ENCODE data around the gene RELN.

RELN gene

DNA sequence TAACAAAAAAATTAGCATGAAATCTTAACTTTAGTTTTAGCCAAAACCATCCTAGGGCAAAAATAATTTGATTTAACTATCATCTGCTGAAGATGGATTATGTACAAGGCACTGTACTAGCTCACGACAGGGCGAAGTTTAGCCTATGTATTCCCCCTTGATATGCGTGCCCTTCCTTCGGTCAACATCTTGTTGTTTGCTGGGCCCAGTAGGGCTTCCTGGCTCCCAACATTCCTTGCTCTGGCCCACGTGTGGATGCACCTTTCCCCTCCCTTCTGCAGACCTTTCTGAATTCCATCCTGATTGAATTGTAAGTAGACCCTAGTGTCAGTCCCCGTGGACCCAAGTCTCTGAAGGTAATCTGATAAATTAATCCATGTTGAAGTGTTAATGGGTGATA is 212.0 kb downstream of the RELN start:
- DNase-seq = no peak

DNA sequence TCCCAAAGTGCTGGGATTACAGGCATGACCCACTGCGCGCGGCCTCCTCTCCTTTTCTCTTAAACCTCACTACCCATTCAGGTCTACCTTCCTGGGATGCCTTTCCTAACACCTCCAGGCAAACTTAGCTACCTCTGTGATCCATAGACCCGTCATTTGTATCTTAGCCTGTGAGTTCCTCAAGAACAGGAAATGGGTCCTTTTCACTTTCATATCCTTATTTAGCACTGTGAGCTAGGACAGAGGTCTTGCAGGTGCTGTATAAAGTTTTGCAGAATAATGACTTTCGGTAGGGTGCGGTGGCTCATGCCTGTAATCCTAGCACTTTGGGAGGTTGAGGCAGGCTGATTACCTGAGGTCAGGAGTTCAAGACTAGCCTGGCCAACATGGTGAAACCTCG is 215.7 kb downstream of the RELN start:
- DNase-seq = no peak

DNA sequence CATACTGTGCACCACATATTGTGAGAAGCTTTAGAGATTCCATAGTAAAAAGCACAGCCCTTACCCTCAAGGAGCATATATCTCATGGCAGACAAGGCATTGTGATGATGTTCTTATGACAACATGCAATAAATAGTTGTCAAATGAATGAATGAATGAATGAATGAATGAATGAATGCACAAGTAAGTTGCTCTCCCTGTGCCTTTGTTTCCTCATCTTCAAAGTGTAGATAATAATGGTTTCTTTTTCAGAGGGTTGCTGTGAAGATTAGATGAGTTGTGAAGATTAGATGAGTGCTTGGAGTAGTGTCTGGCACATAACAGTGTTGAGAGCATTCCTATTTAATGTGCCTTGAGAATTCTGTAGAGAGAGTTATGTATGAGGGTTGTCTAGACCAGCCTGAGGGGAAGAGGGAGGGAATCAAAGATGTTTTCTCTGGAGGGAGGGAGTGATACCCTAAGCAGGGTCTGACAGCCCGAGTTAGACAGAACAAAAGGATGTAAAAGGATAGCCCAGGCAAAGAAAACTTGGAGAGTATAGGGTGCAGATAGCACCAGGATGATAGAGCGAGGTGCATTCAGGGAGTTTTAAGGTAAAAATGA is 217.2 kb downstream of the RELN start:
- no peak for DNase-seq

DNA sequence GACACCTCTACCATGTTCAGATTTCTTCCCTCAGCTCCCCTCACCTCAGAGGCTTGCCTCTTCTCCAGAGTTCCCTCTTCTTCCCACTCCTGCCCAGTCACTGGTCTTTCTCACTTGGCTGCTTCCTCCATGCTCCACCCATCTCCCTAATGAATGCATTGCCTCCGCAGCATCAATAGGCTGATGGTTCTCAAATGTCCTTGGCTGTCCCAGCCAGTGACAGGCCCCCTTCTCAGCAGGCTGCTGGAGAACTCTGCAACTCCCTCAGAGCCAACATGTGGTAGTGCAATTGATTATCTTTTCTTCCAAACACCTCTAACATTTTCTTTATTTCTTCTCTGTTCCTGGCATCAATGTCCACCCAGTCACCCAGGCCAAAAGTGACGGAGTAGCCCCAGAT is 218.2 kb downstream of the RELN start:
- DNase-seq = no peak

DNA sequence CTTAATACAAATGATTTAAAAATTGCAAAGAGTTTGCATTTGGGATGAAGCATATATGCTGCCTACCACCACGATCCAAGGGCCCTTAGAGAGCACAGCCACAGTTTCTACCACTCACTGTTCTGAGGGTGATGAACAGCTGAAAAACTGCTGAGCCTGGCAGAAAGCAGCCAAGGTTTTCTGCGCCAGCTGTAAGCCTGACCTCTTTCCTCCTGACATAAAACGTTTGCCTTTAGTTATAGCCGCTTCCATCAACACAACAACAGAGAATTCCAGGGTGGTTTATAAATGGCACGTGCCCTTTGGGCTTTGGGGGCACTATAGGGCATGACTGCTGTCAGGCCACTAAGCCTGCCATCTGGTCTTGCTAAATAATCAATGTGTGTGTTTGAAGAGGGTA is 222.8 kb downstream of the RELN start:
- no peak for DNase-seq

DNA sequence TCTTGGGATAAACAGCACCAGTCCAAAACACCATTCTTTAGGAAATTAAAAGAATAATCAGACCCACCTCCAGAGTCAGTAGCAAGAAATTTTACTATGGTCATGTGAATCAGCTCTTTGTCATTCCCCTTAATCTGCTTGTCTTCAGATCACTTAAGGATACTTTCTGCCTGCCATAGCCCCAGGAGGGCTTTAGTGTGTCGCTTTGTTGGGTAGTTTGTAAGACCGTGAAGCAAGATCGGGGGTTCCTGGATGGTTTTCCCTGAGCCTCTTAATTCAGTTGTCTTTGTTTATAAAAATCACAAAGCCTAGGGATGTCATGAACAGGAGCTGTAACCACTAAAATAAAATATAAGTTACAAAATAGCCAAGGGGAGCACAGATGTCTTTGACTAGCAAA is 223.6 kb downstream of the RELN start:
- no peak for DNase-seq

DNA sequence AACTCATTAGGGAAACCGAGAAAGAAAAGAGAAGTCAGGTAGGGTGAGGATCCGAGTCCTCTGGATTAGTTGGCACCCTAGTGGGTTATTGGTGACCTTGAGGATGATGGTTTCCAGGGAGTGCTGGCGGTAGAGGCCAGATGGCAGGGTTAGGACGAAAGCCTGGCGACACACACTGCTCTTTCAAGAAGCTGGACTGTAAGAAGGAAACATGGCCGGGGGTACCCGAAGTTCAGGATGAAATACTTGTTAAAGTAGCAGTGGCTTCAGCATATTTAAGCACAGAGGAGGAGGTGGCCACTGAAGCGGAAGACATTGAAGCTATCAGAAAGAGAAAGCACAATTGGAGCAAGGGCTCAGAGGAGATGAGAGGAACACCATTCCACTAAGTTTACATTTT is 224.6 kb downstream of the RELN start:
- DNase-seq = no peak

DNA sequence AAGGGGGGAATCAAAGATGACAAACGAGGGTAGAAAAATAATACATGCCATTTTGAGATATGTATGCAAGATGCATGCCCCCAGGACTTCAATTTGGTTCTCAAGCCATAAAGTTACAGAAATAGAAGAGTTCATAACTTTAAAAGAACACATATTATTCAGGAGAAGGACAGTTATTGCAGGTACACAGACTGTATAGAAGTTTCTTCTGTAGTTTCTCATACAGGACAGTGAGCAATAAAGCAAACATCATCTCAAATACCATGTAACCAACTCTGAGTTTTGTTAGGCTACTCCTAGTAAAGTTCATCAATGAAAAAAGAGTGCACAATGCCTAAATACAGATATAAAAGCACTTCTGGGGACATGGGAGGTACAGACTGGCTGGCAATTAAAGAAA is 226.6 kb downstream of the RELN start:
- no peak for DNase-seq

DNA sequence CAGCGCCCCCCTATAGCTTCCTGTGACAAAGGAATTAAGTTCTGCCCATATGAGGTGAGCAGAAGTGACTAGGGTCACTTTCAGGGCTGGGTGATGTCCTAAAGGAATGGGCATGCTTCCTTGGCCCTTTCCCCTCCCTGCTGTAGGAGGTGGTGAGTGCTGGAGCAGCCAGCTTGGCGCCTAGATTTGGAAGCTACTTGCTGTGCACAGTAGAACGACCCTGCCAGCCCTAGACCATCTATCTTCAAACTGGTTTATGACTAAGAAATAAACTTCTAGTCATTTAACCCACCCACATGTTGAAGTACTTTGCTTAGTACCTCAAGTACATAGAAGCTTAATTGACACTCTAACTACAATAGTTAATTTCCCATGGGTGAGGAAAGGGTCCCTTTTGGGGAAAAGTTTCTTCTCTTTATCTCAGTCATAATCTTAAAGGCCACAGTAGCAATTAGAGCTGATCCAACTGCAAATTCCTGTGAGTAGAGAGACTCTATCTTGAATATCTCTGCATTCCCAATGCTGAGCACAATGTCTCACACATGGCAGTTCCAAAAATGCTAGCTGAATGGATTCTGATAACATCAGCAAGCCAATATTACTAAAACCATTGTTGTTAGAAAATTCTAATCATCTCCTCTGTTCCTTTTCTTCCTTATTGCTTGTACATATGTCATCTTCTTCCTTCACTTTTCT is 227.2 kb downstream of the RELN start:
- DNase-seq = no peak

DNA sequence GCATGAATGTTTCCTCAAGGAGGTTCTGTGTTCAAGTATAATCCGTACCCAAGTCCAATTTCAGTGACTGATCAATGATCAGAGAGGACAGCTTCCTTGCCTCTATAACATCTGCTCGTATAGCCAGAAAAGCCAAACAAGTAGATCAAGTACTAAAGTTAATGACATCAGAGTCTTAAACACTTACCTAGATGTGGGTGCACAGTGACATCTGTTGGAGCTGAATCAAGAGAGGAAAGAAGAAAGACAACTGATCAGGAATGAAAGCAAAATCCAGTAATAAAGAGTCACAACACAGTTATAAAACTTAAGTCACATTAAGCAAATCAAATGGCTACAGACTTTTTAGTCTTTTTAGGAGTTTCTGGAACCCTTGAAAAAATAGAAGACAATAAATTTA is 236.5 kb downstream of the RELN start:
- no peak for DNase-seq

DNA sequence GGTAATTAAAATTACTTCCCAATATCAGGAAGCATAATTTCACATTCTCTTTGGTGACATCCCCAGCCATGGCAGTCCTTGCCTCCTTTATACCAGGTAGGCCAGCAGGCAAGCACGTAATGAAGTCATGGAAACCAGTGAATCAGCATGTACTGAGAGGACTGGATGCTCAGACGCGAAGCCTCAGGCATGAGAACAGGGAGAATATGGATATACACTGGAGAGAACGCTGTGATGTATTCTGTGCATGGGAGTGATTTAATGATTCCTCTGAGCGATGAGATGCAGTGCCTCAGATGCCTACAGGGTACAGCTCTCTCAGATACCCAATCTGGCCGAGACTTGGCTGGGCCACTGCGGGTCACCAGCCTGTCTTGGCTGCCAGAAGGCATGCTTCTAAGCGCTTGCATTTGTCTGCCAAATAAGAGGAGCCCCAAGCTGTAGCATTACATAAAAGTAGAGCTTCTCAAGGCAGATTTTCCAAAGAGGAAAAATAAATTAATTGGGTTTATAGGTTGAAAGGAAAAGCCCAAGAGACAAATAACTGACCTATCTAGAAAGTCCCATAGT is 238.1 kb downstream of the RELN start:
- DNase-seq = no peak

DNA sequence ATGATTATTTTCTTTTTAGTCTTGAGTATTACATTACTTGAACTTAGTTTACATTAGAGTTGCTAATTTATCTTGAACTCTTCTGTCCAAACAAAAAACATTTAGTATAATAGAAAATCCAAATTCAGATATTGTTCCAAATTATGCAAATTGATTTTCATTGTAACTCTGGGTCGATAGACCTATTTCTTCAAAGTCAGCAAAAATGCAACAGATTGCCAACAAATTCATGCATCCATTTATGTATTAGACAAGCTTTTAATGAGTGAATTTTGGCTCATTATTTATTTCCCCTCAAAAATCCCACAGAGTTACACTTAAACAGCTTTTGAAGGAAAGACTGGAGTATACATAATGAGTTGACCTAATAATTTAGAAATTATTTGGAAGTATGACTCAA is 240.8 kb downstream of the RELN start:
- DNase-seq = no peak

DNA sequence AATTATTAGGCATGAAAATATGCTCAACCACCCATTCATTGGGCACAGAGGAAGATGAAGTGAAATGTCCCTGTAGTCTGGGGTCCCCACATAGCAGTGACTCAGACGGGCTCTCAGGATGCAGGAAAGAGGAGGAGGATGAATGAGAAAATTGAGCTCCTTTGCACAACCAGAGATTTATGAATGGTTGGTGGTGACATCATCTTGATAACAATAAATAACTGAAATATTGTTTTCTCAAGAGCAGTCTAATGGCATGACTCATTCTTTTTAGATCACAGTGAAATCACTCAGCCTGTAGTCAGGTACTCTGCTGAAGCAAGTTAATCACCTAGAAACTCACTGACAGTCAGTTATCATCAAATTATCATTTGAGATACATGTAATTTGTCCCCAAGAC is 254.1 kb downstream of the RELN start:
- DNase-seq = no peak

DNA sequence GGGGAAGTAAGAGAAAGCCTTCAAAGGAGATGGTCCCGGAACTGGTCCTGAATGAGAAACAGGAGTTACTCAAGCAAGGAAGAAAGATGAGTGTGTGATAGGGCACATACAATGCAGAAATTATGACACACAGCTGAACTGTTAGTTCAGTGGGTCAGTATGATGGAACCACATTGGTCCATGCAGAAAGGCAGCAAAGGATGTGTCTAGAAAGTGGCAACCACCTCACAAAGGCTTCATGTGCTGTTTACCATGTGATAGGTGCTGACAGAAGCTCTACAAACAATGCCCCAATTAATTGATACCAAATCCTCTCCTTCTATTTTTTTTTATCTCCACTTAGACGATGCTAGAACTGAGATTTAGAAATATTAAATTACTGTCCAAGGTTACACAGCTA is 258.3 kb downstream of the RELN start:
- DNase-seq = no peak

DNA sequence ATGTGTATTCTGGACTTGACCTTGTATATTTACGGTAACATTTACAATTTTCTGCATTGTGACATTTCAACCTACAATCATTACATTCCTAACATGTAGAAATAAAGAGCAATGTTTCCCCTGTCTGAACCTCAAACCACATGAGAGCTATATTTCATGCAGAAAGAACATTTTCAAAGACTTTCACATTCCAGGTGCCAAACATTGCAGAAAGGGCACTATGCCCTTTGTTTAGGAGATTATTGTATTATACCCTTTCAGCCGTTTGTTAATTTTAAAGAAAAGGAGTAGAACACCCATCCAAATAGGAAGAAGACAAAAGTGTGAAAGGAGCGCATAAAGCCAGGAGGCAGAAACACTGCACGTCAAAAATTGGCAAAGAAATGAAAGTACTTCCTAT is 260.4 kb downstream of the RELN start:
- DNase-seq = no peak

DNA sequence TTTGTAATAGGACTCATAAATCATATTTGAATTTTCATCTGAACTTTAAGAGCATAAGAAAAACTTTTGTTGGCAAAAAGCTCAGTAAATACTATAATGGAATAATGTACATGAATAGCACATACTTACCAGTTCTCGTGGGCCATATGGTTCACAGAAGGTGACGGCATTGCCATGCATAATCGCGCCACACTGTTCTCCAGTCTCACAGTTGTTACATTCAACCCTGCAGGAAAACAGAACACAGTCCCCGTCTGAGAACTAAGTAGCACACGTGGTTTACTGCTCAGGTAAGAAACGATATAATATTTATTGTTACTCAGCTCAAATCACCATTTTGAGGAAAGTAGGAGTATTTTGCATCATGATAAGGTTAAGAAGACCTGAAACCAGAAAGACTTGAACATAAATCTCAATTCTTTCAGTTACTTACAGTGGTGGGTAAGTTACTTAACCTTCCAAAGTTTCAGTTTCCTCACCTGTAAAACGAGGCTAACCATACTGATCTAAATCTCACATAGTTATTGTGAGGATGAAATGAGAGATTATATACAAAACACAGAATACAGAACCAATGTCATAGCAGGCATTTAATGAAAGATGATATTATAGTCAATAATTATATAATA is 261.4 kb downstream of the RELN start:
- DNase-seq = no peak

DNA sequence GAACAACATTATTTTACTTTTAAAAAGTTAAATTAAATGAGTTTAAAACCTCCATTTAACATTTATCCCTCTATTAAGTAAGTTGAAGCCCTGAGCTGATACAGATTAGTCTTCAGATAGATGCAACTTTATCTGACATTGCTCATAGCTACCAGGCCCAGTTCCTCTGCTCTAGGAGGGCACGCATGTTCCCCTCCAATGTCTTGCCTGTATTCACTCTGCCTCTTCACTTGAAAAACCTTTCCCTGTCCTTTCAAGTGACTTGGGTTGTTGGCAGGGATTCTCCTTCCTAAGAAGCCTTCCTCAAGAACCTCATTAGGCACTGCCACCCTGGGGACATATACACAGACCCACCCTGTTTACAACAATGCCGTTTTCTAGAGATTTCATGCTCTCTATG is 270.4 kb downstream of the RELN start:
- no peak for DNase-seq

DNA sequence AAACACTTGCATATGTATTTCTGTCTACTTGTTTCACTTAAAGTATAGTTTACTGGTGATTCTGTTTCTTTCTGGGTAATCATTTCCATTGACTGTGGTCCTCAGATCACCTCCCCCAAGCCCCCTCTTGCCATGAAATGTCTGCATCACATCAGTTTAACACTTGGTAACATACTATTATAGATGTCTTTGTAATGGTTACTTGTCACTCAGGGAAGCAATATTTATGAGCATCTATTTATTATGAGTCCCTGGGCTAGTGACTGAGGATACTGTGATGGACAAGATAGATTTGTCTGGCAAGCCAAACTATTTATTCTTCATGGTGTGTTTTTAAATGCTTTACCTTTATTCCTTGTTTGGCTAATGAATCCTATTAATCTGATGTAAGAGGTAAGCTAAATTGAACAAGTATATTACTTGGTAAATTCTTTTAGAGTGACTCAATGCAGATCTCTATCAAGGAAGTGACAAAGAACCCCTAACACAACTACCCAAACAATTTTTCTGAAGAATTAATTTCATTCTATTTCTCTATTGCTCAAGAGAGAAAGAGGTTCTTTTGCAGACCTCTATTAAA is 270.9 kb downstream of the RELN start:
- no peak for DNase-seq

DNA sequence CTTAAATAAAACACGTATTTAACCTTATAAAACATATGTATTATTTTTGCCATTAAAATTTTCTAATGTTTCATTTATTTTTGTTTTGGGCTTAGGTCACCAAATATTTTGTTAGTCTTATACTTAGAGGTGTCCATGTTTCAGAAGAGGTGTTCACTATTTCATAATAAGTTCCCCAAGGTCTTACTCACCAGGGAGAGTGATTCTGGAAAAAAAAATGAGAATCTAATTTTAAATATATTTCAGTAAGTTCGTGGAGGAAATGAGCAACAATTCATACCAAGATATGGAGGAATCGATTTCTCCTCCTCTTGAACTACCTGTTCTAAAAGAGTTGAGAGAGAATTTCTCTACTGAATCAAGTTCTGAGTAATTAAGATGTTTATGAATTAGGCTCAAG is 271.9 kb downstream of the RELN start:
- DNase-seq = no peak

DNA sequence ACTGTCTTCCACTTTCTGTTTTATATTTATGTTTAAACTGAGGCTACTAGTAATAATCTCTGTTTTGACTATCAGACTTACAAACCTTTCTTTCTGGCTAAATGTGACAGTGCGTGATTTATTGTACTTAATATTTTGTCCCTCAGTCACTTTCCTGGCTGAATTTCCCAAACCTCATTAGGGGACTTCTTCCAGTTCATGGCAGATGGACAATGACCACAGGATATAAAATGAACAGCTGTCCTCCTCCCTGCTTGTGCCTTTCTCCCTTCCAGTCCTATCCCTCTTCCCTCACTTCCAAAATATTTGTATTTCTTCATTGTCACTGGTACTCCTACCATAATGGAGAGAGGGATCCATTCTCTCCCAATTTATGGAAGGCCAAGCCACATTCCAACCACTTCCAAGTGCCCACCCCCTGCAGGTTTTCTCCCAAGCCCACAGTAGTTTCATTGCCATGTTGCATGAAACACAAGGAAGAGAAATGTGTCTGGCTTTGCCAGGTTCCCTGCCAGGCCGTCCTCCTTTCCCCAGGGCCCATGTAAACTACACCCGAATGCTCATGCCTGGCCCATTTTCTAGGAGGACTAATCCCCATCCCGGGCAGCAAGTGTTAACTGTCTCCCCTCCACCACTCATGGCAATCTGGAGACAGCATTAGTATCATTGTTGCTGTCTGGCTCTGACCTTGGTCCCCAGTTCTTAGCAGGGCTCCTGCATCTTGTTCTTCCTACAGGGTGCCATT is 273.9 kb downstream of the RELN start:
- no peak for DNase-seq

DNA sequence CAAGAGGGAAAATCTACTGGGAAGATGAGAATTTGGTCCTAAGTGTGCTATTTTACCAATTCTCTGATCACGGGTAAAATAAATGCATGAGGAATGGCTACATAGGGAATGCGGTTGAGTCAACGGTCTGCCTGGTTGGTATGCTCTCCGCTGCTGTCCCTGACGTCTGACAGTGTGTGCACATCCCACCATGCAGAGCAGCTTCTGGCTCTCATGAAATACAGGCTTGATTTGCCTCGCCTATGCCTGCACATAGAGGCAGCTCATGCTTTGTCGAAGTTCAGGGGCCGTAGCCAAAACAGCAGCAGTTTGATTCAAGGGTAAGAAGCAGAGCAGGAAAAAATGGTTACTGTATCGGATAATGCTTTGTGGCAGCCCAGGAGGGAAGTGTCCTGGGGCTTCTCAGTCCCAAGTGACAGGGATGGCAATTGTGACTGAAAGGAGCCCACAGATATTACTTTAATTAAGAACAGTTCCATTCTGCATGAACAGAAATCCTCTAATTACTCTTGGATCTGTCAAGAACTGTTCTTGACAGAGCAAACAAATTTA is 275.0 kb downstream of the RELN start:
- no peak for DNase-seq

DNA sequence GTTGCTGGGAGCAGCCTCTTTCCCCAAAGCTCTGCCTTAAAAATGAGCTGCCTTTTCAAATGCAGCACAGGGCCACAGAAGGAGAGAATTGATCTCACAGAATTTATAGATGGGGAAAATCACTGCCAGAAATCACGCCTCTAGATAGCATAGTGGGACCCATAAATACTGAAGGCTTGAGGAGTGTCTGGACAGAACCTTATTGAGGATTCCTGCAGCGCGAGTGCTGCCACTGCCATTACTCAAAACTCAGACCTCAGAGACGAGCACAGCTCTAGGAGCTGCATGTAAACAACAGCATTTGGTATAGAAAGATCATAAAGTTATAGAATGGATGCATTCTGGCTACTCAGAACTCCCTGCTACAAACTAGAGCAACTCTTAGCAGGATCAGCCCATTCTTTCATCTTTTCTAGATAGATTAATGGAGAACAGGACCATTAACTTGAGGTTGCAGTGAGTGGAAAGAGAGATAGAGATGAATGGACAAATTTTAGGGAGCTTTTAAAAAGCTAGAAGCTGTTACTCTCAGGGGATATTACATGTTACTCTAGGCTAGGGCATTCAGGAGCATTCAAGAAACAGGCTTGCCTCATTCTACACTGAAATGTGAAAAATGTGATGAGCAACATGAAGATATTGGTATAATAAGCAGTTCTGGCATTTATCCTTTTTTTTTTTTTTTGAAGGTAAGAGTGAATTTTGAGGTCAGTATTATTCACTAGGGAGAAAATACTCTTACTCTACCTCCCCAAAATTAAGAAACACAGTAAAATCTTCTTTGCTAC is 276.3 kb downstream of the RELN start:
- DNase-seq = no peak
